Activated T-cell treated with anti-CD3 and anti-CD28 coated beads for 48 hours (primary cell): ENCODE results near the gene KPNA6.

Experiments
- DNase-seq: peaks from one replicate; pipeline ENCODE4 v3.0.0-alpha.2; 2020; ENCODE audit warnings: low read depth

Gene KPNA6

DNA sequence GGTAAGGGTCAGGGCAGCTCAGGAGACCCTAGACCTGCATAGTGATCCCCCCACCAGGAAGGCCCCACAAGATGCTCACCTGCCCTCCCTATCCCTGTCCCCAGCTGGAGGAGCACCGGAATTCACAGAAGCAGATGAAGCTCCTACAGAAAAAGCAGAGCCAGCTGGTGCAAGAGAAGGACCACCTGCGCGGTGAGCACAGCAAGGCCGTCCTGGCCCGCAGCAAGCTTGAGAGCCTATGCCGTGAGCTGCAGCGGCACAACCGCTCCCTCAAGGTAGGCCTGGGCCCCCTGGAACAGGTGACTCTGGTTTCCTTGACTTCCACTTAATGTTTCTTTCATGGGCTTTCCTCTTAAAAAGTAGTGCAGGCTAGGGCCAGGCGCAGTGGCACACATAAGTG, 80.0 kb downstream of the KPNA6 start:
- DNase-seq, result no peak

DNA sequence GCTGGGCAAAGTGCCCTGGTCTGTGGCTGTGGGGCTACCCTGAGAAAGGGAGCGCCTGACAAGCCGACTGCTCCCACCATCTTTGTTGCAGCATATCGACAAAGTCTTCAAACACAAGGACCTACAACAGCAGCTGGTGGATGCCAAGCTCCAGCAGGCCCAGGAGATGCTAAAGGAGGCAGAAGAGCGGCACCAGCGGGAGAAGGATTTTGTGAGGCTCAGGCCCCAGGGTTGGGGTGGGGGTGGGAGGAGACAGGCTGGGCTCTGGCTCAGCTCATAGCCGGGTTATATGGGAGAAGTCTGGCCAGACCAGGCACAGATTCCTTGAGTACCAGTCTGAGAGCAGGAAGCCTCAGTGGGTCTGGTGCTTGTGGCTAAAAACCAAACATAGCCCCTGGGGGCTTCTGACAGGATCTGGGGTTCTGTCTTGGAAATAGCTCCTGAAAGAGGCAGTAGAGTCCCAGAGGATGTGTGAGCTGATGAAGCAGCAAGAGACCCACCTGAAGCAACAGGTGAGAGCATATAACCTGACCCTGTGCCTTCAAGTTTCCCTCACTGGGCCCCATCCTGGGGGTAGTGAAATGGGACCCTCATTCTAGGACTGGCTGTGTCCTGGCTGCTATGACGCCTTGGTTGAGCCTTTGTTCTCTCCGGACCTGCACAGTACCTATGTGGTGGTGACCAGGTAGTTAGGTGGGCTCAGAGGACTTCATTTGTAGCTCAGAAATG, 84.5 kb downstream of the KPNA6 start:
- DNase-seq, result no peak

DNA sequence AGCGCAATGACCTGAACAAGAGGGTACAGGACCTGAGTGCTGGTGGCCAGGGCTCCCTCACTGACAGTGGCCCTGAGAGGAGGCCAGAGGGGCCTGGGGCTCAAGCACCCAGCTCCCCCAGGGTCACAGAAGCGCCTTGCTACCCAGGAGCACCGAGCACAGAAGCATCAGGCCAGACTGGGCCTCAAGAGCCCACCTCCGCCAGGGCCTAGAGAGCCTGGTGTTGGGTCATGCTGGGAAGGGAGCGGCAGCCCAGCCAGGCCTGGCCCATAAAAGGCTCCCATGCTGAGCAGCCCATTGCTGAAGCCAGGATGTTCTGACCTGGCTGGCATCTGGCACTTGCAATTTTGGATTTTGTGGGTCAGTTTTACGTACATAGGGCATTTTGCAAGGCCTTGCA, 87.1 kb downstream of the KPNA6 start:
- no peak for DNase-seq

DNA sequence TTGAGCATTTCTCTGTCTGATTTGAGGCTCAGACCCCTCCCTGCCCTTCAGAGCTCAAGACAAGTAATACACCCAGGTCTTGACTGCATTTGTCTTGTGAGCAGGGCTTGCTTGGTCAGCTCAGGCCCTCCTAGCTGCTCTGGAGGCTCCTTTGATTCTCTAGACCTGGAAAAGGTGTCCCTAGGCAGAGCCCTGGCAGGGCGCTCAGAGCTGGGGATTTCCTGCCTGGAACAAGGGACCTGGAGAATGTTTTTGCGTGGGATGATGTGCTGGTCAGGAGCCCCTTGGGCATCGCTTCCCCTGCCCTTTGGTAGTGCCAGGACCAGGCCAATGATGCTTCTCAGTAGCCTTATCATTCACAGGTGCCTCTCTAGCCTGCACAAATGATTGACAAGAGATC, 87.7 kb downstream of the KPNA6 start:
- DNase-seq, result no peak

DNA sequence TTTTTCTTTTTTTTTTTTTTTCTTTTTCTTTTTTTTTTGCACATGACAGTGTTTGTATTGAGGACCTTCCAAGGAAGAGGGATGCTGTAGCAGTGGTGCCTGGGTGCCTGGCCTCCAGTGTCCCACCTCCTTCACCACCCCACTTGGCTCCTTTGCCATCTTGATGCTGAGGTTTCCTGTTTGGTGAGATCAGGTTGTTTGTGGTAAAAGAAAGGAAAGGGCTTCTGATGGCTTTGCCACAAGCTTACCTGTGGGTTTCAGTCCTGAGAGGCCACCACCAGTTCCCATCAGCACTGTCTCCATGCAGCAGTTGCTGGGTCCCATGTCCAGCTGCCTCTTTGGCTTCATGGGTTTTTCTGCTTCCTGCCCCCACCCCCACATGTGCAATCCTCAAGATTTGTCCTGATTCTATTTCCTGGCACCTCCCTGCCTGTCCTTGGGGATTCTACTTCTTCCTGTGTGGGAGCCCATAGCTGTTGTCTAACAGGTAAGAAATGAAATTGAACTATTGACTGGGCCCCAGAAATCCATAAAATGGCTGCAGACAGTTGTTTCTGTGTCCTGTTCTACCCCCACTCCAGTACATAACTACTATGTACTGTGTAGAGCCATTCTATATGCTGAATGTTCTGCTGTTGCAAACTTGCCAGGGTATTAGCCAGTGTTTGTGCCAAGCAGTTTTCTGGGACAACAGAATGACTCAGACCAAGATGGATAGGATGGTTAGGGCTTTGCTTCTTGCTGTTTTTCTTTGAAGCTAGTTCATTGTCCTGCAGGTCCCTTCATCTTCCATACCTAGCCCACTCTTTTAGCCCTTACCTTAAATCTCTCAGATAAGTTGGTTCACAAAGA, 88.3 kb downstream of the KPNA6 start:
- no peak for DNase-seq

DNA sequence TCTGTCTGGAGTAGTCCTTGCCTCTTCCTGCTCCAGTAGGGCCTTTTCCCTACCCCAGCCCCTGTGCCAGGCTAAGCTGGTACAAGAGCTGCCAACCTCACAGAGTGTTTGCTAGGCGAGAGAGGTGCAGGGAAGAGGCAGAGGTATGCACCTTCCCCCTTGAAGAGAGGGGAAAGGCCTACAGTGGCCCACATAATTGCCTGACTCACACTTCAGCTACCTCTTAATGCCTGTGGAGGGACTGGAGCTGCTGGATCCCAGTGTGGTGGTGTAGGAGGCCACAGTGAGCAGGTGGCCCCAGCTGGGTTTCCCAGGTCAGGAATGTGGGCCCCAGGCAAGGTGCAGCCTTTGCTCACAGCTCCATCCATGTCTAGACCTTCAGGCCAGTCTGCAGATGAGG, 89.2 kb downstream of the KPNA6 start:
- no peak for DNase-seq

DNA sequence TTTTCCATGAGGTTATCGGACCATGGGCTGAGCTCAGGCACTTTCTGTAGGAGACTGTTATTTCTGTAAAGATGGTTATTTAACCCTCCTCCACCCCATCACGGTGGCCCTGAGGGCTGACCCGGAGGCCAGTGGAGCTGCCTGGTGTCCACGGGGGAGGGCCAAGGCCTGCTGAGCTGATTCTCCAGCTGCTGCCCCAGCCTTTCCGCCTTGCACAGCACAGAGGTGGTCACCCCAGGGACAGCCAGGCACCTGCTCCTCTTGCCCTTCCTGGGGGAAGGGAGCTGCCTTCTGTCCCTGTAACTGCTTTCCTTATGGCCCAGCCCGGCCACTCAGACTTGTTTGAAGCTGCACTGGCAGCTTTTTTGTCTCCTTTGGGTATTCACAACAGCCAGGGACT, 90.0 kb downstream of the KPNA6 start:
- no peak for DNase-seq

DNA sequence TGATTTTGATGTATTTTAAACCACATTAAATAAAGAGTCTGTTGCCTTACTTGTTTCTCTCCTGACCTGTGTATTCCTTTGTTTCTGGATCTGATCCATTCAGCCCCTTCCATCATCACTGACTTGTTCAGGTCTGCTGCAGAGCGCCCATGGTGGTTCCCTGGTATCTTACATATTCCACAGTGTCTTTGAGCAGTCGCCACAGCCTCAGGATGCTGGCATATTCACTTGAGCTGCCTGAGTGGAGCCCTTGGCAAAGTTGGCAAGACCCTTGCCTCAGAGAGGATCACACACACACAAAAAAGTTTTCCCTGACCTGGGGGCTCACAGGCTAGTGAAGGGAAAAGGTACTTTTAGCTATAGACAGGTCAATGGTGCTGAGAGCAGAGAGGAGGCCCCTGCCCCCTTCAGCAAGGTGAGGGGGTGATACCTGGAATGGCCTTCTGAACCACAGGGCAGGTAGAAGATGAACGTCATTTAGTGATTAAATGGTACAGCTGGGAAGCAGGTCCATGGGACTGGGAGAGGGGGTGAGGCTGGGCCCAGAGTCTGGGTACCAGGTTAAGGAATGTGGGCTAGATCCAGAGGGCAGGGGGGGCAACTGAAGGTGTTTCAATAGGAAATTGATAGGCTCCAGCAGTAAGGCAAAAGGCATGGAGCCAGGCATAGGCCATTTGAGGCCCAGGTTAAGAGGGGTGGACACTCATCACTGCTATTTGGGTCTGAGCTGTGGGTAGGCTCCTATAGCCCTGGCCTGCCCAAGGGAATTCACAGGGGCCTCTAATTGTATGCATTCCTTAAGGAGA, 90.6 kb downstream of the KPNA6 start:
- DNase-seq, result no peak

DNA sequence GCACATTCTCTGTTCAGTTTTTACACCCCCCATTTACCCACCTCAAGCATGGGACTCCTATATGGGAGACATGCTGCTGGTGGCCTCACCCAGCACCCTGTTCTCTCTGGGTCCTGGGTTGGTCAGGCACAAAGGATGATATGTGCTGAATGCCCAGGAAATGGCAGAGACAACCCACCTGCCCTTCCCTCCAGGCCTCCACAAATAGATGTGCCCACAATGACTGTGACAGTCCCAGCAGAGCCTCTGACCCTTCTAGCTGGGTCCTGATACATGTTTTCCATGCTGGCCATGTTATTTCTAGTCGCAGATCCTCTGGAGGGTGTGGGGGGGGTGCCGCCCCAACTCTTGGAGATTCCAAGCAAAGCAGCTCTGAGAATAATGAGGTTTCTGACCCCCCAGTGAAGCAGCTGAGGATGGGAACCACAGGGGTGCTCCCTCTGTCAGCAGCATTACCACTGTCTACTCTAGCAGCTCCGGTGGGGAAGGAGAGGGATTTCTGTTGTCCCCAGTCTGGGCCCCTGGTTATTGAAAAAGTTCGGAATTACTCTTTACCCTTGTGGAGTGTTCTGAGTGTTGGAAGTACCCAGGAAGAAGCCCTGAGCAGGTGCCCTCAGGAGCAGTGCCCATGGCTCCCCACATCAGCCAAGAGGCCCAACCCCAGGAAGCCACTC, 91.3 kb downstream of the KPNA6 start:
- DNase-seq, result no peak

DNA sequence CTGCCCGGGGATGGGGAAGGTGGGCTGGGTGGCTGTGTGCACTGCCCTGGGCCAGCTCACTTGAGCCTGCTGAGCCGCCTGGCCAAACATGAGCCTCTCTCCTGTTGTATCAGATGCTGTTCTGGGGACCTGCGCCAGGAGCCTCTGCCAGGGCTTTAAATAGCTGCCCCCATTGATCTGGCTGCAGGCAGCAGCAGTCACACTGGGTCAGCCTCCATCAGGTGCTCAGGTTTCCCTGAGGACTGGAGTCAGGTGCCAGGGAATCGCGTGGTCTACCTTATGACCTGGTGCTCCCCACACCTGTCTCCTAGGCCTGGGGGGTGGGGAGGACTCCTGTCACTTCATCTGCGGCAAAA, 91.8 kb downstream of the KPNA6 start:
- DNase-seq, result no peak

DNA sequence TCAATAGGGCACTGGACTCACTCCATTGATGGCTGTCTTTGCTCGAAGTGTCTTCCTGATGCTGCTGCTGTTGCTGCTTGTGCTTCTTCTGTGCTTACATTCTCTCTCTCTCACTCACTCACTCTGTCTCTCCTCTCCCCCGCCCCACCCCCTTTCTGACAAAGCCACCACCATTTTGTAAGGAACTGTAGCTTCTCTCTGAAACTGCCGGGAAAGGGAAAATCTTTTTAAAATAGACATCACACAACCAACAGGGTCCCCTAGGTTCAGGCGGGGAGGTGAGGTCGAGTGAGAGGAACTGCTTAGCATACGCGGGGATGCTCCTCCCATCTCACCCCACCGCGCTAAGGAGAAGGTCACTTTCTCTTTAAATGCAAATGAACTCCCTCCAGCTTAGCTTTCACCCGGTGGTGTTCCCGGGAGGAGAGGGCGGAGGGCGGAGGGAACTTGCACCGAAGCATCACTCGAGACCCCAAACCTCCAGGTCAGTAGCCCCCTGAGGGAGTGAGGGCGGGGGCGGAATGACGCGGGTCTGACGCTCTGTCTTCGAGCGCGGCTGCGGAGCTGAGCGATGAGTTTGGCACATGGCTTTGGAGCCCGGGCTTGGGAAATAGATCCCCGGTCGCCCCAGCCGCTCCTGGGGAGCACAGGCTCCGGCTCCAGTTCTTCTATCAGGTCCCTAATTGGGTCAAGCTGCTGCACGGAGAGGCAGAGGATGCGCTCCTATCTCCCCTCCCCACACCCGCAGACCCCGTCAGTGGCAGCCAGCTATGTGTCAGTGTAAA, 92.6 kb downstream of the KPNA6 start, which contains the start of gene CCDC28B:
Gene CCDC28B (plus strand): TSS at position 370 of the 785 bp plus-strand sequence. CDS start 1,341 bp downstream, outside the sequence.
- peak; percentile 50 for DNase-seq

DNA sequence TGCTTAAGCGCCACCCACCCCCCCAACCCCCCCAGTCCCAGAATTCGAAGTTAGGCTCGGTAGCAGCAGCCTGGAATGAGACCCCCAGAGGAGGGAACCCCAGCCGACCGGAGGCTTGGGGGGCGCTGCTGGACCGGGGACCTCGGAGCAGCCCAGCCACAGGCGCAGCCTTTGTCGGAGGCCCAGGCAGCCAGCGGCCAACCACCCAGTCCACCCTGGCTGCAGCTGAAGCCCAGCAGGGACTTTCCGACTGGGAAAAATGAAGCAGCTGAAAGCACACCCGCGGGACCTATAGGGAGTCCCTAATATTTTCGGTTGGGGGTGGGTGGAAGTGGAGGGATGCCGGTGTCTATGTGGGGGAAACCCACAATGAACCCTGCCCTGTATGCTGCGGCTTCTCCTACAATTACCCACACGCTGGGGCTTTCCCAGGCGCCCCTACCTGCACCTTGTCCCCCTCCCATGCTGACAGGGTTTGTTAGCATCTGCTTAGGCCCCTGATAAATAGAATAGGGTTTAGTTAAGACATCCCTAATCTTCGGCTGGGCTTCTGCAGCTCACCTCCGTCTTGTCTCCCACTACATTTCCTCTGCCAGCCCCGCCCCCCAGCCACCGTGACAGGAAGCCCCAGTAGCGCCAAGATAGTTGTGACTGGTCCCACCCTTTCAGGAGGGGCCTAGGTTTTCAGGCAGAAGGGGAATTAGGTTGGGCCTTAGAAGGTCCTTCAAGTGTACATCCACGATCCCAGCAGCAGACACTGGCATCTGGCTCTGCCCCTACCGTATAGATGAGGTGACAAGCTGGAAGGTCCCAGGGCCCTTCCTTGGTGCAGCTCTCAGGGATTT, 93.4 kb downstream of the KPNA6 start:
- DNase-seq, result peak; percentile 68

DNA sequence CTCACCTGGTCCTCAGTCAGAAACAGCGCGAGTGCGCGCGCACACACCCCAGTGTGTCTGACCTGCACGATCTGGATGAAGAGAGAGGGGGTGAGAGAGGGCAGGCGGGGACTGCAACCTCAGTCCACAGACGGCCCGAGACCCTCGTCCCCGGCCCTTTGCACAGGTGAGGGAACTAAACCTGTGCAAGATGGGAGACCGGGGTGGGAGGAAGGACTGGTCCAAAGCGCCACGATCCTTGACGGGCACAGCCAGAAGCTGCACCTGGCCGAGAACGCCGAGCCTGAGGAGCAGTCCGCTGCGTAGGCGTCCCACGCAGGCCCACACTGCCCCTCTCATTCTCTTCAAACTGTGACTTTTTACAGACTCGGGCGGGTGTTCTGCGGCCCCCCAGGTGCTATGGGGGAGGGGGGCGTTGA, 97.1 kb downstream of the KPNA6 start:
- no peak for DNase-seq

DNA sequence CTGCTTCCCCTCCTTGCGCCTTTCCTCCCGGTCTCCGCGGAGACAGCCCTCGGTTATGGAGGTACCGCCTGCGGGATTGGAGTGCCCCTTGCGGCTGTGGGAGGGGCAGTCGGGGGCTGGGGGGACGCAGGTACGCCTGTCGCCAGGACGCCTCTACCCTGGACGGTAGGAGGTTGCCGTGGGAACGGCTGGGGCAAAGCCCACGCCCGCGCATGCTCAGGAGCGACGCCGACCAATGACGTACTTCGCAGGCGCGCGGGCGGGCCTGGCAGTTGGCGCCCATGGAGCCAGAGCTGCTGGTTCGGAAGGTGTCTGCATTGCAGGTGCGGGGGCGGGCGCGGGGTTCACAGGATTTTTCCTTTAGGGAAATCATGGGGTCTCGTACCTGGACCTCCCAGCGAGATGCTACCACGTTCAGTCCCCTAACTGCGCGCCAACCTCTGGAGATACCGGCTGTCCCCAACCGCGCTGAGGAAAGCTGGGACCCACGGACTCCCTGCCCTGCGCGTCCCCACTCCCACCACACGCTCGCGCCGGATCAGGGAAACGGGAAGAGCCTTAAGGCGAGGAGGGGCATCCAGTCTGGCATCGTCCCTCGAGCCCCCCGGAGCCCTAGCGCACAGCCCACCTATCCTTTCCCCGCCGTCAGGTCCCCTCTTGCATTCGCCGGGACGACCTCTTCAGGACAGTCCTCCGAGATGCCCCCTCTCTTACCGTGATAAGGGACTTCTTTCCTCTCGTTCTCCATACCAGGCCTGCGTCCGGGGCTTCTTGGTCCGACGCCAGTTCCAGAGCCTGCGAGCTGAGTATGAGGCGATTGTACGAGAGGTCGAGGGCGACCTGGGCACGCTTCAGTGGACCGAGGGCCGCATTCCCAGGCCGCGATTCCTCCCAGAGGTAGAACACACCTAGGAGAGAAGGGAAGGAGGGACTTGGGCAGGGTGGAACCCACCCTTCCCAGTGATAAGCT, 97.8 kb downstream of the KPNA6 start, which contains the start of gene IQCC:
Gene IQCC (plus strand): TSS at position 271 of the 970 bp plus-strand sequence. CDS start 11 bp downstream, at position 282.
- DNase-seq, result peak; percentile 84

DNA sequence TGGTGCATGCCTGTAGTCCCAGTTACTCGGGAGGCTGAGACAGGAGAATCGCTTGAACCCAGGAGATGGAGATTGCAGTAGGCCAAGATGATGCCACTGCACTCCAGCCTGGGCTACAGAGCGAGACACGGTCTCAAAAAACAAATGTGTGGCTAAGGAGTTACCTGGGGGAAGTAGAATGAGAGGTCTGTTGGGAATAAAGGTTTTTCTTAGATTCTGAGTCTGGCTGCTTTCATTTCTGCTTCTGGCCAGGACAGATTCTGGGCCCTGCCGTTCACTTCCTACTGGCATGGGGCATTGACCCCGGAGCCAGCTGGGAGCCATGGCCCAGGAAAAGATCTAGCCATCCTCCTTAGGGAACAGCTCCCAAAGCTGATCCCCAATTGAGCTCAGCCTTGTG, 100.6 kb downstream of the KPNA6 start:
- DNase-seq, result no peak

DNA sequence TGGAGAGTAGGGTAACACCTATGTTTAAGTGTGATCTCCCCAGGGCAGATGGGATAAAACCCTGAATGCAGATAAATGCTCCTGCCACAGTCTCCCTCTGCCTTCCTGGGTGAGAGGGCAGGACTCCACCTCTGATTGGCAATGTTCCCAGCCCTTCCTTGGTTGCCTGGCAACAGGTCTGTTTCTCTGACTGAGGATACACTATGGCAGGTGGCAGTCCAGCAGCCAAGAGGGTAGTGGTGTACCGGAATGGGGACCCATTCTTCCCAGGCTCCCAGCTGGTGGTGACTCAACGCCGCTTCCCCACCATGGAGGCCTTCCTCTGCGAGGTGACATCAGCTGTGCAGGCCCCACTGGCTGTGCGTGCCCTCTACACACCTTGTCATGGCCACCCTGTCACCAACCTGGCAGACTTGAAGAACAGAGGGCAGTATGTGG, 101.1 kb downstream of the KPNA6 start, which contains the start of gene DCDC2B:
Gene DCDC2B (plus strand): TSS at position 199 of the 438 bp plus-strand sequence. CDS start 5 bp downstream, at position 204.
- DNase-seq, result no peak

DNA sequence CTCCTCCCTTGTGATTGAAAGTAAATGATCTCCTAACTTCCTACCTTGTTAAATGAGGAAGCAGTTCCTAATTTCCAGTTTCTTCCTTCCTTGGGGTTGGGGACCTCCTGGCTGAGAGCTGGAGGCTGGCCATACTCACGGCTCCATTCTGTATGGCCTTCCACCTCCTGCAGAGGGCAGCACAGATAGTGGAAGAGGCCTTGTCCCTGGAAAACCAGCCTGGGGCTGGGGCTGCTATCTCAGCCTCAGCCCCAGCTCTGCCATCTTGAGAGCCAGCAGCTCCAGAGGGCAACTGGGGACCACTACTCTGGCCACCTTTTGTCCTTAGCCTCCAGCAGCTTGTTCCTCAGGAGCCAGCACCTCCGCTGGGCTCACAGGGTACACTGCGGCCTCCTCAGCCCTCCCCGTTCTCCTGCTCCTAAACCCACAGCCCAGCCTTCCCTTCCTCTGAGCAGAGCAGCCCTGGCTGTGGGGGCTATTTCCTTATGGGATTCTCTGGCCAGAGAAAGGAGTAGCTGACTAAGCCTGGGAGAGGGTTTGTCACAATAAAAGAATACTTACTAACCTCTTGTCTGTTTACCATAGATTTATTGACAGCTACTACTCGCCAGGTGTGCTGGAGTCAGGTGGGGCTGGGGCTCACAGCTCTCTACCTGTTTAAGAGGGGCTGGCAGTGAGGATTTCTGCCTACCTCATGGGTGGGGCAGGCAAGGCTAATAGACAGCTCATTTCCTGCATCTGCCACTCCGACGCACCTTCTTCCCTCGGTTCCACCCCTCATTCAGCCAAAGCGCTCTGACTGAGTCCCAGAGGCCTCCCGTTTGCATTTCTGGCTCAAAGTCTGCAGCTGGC, 108.0 kb downstream of the KPNA6 start:
- DNase-seq, result peak; percentile 46

DNA sequence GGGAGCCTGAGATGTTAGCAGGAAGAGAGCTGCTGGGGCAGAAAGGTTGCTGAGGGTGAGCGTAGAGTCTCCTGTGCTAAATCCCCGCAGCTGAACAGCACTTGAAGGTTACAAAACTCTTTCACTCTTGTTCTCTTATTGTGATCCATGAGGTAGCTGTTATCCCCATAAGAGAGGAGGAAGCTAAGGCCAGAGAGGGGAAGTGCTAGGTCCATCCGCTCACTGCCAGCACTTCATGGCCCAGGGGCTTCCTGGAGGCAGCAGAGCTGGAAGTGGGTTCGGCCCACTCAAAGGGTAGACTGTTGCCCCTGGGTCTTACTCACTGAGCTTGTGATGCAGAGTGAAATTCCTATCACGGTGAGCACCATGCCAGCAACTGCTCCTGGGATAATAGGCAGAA, 108.7 kb downstream of the KPNA6 start:
- no peak for DNase-seq
